ENCODE data around the gene JCAD. TPM values are rescaled to one million over a fixed set of nuclear protein-coding genes. Genes with fewer than 3 reads are reported as not detected.
A peak's percentile ranks its signal among the peaks of the same experiment; 100 is the strongest.

JCAD gene
- polyA plus RNA-seq, 1 donor, result 8.6 TPM

- H3K27ac ChIP-seq (ENCODE audit: low read length), result no peak overlapping the region
- H3K9me3 ChIP-seq (ENCODE audit: control insufficient read depth, low read depth, low read length), result no peaks in the 10 kb centered on the region
- no peaks in the 10 kb centered on the region for H3K4me1 ChIP-seq (ENCODE audit: control insufficient read depth, insufficient read depth, low read length)
- WGBS (ENCODE audit: insufficient coverage, low lambda C conversion rate), result 100% methylated on average over 1 of the region's 13 CpGs
- peak overlapping the region; percentile 48 for H3K4me3 ChIP-seq (ENCODE audit: low read length)
- no peaks in the 10 kb centered on the region for H3K36me3 ChIP-seq (ENCODE audit: control insufficient read depth, insufficient read depth, low read length)
- no peak for DNase-seq
- peaks cover 47% of the 10 kb centered on the region for H3K27me3 ChIP-seq (ENCODE audit: control insufficient read depth, insufficient read depth, low read length)
Measured at GRCh38 chr10:30057894-30058556, 1.4 kb downstream of the JCAD start.

- Histone ChIP-seq H3K9me3 (ENCODE audit: control insufficient read depth, low read depth, low read length) (no peaks in the 10 kb centered on the region), H3K36me3 (ENCODE audit: control insufficient read depth, insufficient read depth, low read length) (no peaks in the 10 kb centered on the region), H3K4me3 (ENCODE audit: low read length) (no peak overlapping the region), H3K27me3 (ENCODE audit: control insufficient read depth, insufficient read depth, low read length) (peaks cover 41% of the 10 kb centered on the region), H3K27ac (ENCODE audit: low read length) (no peak overlapping the region), H3K4me1 (ENCODE audit: control insufficient read depth, insufficient read depth, low read length) (no peaks in the 10 kb centered on the region)
- no CpG with 5 or more reads among the region's 5 CpGs for WGBS (ENCODE audit: insufficient coverage, low lambda C conversion rate)
- DNase-seq, result no peak
Measured at GRCh38 chr10:30057421-30057841, 2.0 kb downstream of the JCAD start.

- no peak overlapping the region for H3K4me3 ChIP-seq (ENCODE audit: low read length)
- no peaks in the 10 kb centered on the region for H3K4me1 ChIP-seq (ENCODE audit: control insufficient read depth, insufficient read depth, low read length)
- no peak for DNase-seq
- peaks cover 38% of the 10 kb centered on the region for H3K27me3 ChIP-seq (ENCODE audit: control insufficient read depth, insufficient read depth, low read length)
- H3K9me3 ChIP-seq (ENCODE audit: control insufficient read depth, low read depth, low read length), result no peaks in the 10 kb centered on the region
- 80% methylated on average over 1 of the region's 4 CpGs for WGBS (ENCODE audit: insufficient coverage, low lambda C conversion rate)
- no peaks in the 10 kb centered on the region for H3K36me3 ChIP-seq (ENCODE audit: control insufficient read depth, insufficient read depth, low read length)
- H3K27ac ChIP-seq (ENCODE audit: low read length), result no peak overlapping the region
Measured at GRCh38 chr10:30056767-30057355, 2.5 kb downstream of the JCAD start.

GRCh38 chr10:30056281-30056680 lies 3.1 kb downstream of the JCAD start:
- Histone ChIP-seq H3K4me3 (ENCODE audit: low read length) (no peak overlapping the region), H3K27ac (ENCODE audit: low read length) (no peak overlapping the region)

GRCh38 chr10:30055226-30055662 lies 4.1 kb downstream of the JCAD start:
- WGBS (ENCODE audit: insufficient coverage, low lambda C conversion rate), result 100% methylated on average over 1 of the region's 3 CpGs
- Histone ChIP-seq H3K4me3 (ENCODE audit: low read length) (no peak overlapping the region), H3K4me1 (ENCODE audit: control insufficient read depth, insufficient read depth, low read length) (no peaks in the 10 kb centered on the region), H3K27ac (ENCODE audit: low read length) (no peak overlapping the region), H3K27me3 (ENCODE audit: control insufficient read depth, insufficient read depth, low read length) (peaks cover 27% of the 10 kb centered on the region), H3K9me3 (ENCODE audit: control insufficient read depth, low read depth, low read length) (no peaks in the 10 kb centered on the region), H3K36me3 (ENCODE audit: control insufficient read depth, insufficient read depth, low read length) (no peaks in the 10 kb centered on the region)
- no peak for DNase-seq

More at GRCh38 chr10:30056281-30056680, 3.1 kb downstream of the JCAD start:
- peaks cover 36% of the 10 kb centered on the region for H3K27me3 ChIP-seq (ENCODE audit: control insufficient read depth, insufficient read depth, low read length)
- H3K36me3 ChIP-seq (ENCODE audit: control insufficient read depth, insufficient read depth, low read length), result no peaks in the 10 kb centered on the region
- no peak for DNase-seq
- no peaks in the 10 kb centered on the region for H3K4me1 ChIP-seq (ENCODE audit: control insufficient read depth, insufficient read depth, low read length)
- H3K9me3 ChIP-seq (ENCODE audit: control insufficient read depth, low read depth, low read length), result no peaks in the 10 kb centered on the region
- no CpG with 5 or more reads among the region's 1 CpG for WGBS (ENCODE audit: insufficient coverage, low lambda C conversion rate)

GRCh38 chr10:30052062-30052461 lies 7.3 kb downstream of the JCAD start:
- Histone ChIP-seq H3K4me3 (ENCODE audit: low read length) (no peak overlapping the region), H3K9me3 (ENCODE audit: control insufficient read depth, low read depth, low read length) (no peaks in the 10 kb centered on the region), H3K27me3 (ENCODE audit: control insufficient read depth, insufficient read depth, low read length) (peaks cover 3% of the 10 kb centered on the region), H3K4me1 (ENCODE audit: control insufficient read depth, insufficient read depth, low read length) (no peaks in the 10 kb centered on the region), H3K36me3 (ENCODE audit: control insufficient read depth, insufficient read depth, low read length) (no peaks in the 10 kb centered on the region), H3K27ac (ENCODE audit: low read length) (no peak overlapping the region)
- DNase-seq, result no peak
- WGBS (ENCODE audit: insufficient coverage, low lambda C conversion rate), result no CpG with 5 or more reads among the region's 6 CpGs

- H3K27ac ChIP-seq (ENCODE audit: low read length), result no peak overlapping the region
- H3K27me3 ChIP-seq (ENCODE audit: control insufficient read depth, insufficient read depth, low read length), result no peaks in the 10 kb centered on the region
- H3K36me3 ChIP-seq (ENCODE audit: control insufficient read depth, insufficient read depth, low read length), result no peaks in the 10 kb centered on the region
- H3K4me1 ChIP-seq (ENCODE audit: control insufficient read depth, insufficient read depth, low read length), result no peaks in the 10 kb centered on the region
- no peak for DNase-seq
- 86% methylated on average over 1 of the region's 8 CpGs for WGBS (ENCODE audit: insufficient coverage, low lambda C conversion rate)
- H3K4me3 ChIP-seq (ENCODE audit: low read length), result no peak overlapping the region
- no peaks in the 10 kb centered on the region for H3K9me3 ChIP-seq (ENCODE audit: control insufficient read depth, low read depth, low read length)
Measured at GRCh38 chr10:30051220-30051619, 8.2 kb downstream of the JCAD start.

GRCh38 chr10:30050411-30050810 lies 9.0 kb downstream of the JCAD start:
- no CpG with 5 or more reads among the region's 3 CpGs for whole genome bisulfite sequencing (ENCODE audit: insufficient coverage, low lambda C conversion rate)

GRCh38 chr10:30048768-30049517 lies 10.4 kb downstream of the JCAD start:
- H3K4me1 ChIP-seq (ENCODE audit: control insufficient read depth, insufficient read depth, low read length), result no peaks in the 10 kb centered on the region
- H3K4me3 ChIP-seq (ENCODE audit: low read length), result no peak overlapping the region
- no peaks in the 10 kb centered on the region for H3K9me3 ChIP-seq (ENCODE audit: control insufficient read depth, low read depth, low read length)

More at GRCh38 chr10:30050411-30050810, 9.0 kb downstream of the JCAD start:
- no peak for DNase-seq
- H3K4me1 ChIP-seq (ENCODE audit: control insufficient read depth, insufficient read depth, low read length), result no peaks in the 10 kb centered on the region
- H3K4me3 ChIP-seq (ENCODE audit: low read length), result no peak overlapping the region
- no peak overlapping the region for H3K27ac ChIP-seq (ENCODE audit: low read length)
- no peaks in the 10 kb centered on the region for H3K27me3 ChIP-seq (ENCODE audit: control insufficient read depth, insufficient read depth, low read length)
- no peaks in the 10 kb centered on the region for H3K36me3 ChIP-seq (ENCODE audit: control insufficient read depth, insufficient read depth, low read length)
- no peaks in the 10 kb centered on the region for H3K9me3 ChIP-seq (ENCODE audit: control insufficient read depth, low read depth, low read length)

GRCh38 chr10:30047924-30048531 lies 11.4 kb downstream of the JCAD start:
- no CpG with 5 or more reads among the region's 11 CpGs for WGBS (ENCODE audit: insufficient coverage, low lambda C conversion rate)
- no peak for DNase-seq
- H3K36me3 ChIP-seq (ENCODE audit: control insufficient read depth, insufficient read depth, low read length), result no peaks in the 10 kb centered on the region
- no peaks in the 10 kb centered on the region for H3K4me1 ChIP-seq (ENCODE audit: control insufficient read depth, insufficient read depth, low read length)
- no peaks in the 10 kb centered on the region for H3K27me3 ChIP-seq (ENCODE audit: control insufficient read depth, insufficient read depth, low read length)
- no peaks in the 10 kb centered on the region for H3K9me3 ChIP-seq (ENCODE audit: control insufficient read depth, low read depth, low read length)
- no peak overlapping the region for H3K27ac ChIP-seq (ENCODE audit: low read length)
- no peak overlapping the region for H3K4me3 ChIP-seq (ENCODE audit: low read length)

More at GRCh38 chr10:30048768-30049517, 10.4 kb downstream of the JCAD start:
- Histone ChIP-seq H3K27ac (ENCODE audit: low read length) (no peak overlapping the region), H3K27me3 (ENCODE audit: control insufficient read depth, insufficient read depth, low read length) (no peaks in the 10 kb centered on the region), H3K36me3 (ENCODE audit: control insufficient read depth, insufficient read depth, low read length) (no peaks in the 10 kb centered on the region)
- no peak for DNase-seq
- no CpG with 5 or more reads among the region's 18 CpGs for WGBS (ENCODE audit: insufficient coverage, low lambda C conversion rate)
